Tibial nerve (tissue), 4 donors: ENCODE data around the gene BTBD9. TPM values are rescaled to one million over a fixed set of nuclear protein-coding genes. Genes with fewer than 3 reads are reported as not detected.

Experiments
- DNase-seq, 2 donors: peaks; one replicate each; pipeline ENCODE4 v3.0.0-alpha.2; 2019; ENCODE audit warnings: low spot score in 2 of 2
- H3K27ac ChIP-seq, 4 donors: fragments of 200-600 bp; sonication (generic) in 3 of 4; one replicate each; pipeline ENCODE4 v1.5.1; 2017 to 2019; ENCODE audit warnings: mild to moderate bottlenecking in 1 of 4
- H3K27me3 ChIP-seq, 2 donors: fragments of 200-600 bp; sonication (generic) in 1 of 2; one replicate each; pipeline versions ENCODE4 v1.5.1 to v1.6.0; 2017 to 2019
- H3K36me3 ChIP-seq, 3 donors: fragments of 200-600 bp; sonication (generic); one replicate each; pipeline ENCODE4 v1.5.1; 2018 to 2019
- H3K4me1 ChIP-seq, 4 donors: fragments of 200-600 bp; sonication (generic) in 3 of 4; one replicate each; pipeline ENCODE4 v1.5.1; 2017 to 2019
- H3K4me3 ChIP-seq, 4 donors: fragments of 200-600 bp; sonication (generic) in 3 of 4; one replicate each; pipeline ENCODE4 v1.5.1; 2017 to 2019; ENCODE audit warnings: mild to moderate bottlenecking in 1 of 4, moderate library complexity in 1 of 4
- H3K9me3 ChIP-seq, 4 donors: fragments of 200-600 bp; sonication (generic) in 3 of 4; one replicate each; pipeline ENCODE4 v1.5.1; 2017 to 2019
- CTCF ChIP-seq, 5 experiments: fragments of 200-600 bp in 3 of 5; fragments of 450-650 bp in 2 of 5; sonication (generic) in 3 of 5; IDR thresholded peaks; one replicate each; pipeline ENCODE4 v1.5.1; 2016 to 2019; ENCODE audit warnings: antibody characterized with exemption in 5 of 5, mild to moderate bottlenecking in 3 of 5, moderate library complexity in 2 of 5
- EP300 ChIP-seq, 2 donors: sonication (generic); formaldehyde crosslinking; IDR thresholded peaks; one replicate each; pipeline ENCODE4 v1.6.1; 2017; ENCODE audit warnings: antibody characterized with exemption in 2 of 2, mild to moderate bottlenecking in 1 of 2
- POLR2A ChIP-seq, 2 donors: fragments of 450-650 bp; IDR thresholded peaks; one replicate each; pipeline ENCODE4 v1.6.1; 2017; ENCODE audit warnings: antibody characterized with exemption in 2 of 2, mild to moderate bottlenecking in 2 of 2, moderate library complexity in 2 of 2
- WGBS, 2 donors: methylation state at CpG; one replicate each; pipeline ENCODE4 v1.1.5; 2018; 5-methylcytosine and 5-hydroxymethylcytosine counted together
- total RNA-seq, 4 donors: library from RNA; depleted of rRNA; stranded (reverse); fragments of >200 nt; gene quantifications; one replicate each; pipeline ENCODE4 v1.1.0, GENCODE V29; 2016

BTBD9 gene
- total RNA-seq, 4 donors from 2014 or later: 7.5 to 23.9 (median 10.7) TPM

GRCh38 chr6:38676974-38677544 is 37.3 kb upstream of the BTBD9 start:
- peaks cover 0 to 14% (median 0%) of the 10 kb centered on the region in 4 donors for H3K4me1 ChIP-seq
- H3K4me3 ChIP-seq: no peak overlapping the region
- peaks cover 0 to 61% (median 8%) of the 10 kb centered on the region in 3 donors for H3K36me3 ChIP-seq
- H3K27ac ChIP-seq: peak overlapping the region in 3 of 4 donors; percentile 41 to 57 (median 46)
- 51 to 62% methylated on average over 1 of the region's 1 CpG for WGBS, 2 donors
- TF ChIP-seq EP300 (IDR thresholded peaks at IDR 0.05): no peak
- no peak for TF ChIP-seq POLR2A (IDR thresholded peaks at IDR 0.05)
- TF ChIP-seq CTCF (IDR thresholded peaks at IDR 0.05): no peak
- H3K27me3 ChIP-seq: no peaks in the 10 kb centered on the region
- DNase-seq: no peak
- H3K9me3 ChIP-seq: no peaks in the 10 kb centered on the region

- Histone ChIP-seq H3K4me3 (no peak overlapping the region), H3K27ac (peak overlapping the region in 3 of 4 donors; percentile 41 to 57 (median 46)), H3K9me3 (no peaks in the 10 kb centered on the region), H3K27me3 (no peaks in the 10 kb centered on the region), H3K4me1 (peaks cover 0 to 14% (median 0%) of the 10 kb centered on the region in 4 donors), H3K36me3 (peaks cover 0 to 55% (median 4%) of the 10 kb centered on the region in 3 donors)
- WGBS, 2 donors: 46 to 62% methylated on average over 2 of the region's 2 CpGs
- DNase-seq: no peak
- TF ChIP-seq POLR2A (IDR thresholded peaks at IDR 0.05) (no peak), CTCF (IDR thresholded peaks at IDR 0.05) (no peak), EP300 (IDR thresholded peaks at IDR 0.05) (no peak)
Measured at GRCh38 chr6:38676236-38676973, 36.7 kb upstream of the BTBD9 start.

GRCh38 chr6:38673397-38674165 is 33.9 kb upstream of the BTBD9 start:
- DNase-seq: no peak
- Histone ChIP-seq H3K36me3 (peaks cover 0 to 27% (median 4%) of the 10 kb centered on the region in 3 donors), H3K9me3 (no peaks in the 10 kb centered on the region), H3K27ac (no peak overlapping the region), H3K27me3 (no peaks in the 10 kb centered on the region), H3K4me1 (peaks cover 0 to 14% (median 0%) of the 10 kb centered on the region in 4 donors), H3K4me3 (no peak overlapping the region)
- TF ChIP-seq CTCF (IDR thresholded peaks at IDR 0.05) (no peak), POLR2A (IDR thresholded peaks at IDR 0.05) (no peak), EP300 (IDR thresholded peaks at IDR 0.05) (no peak)
- WGBS, 2 donors: 58 to 66% methylated on average over 9 of the region's 9 CpGs

- 9 to 21% methylated on average over 2 of the region's 2 CpGs for WGBS, 2 donors
- no peaks in the 10 kb centered on the region for H3K9me3 ChIP-seq
- peaks cover 0 to 23% (median 4%) of the 10 kb centered on the region in 3 donors for H3K36me3 ChIP-seq
- peak in 1 of 2 donors; percentile 24 for DNase-seq
- no peak overlapping the region for H3K27ac ChIP-seq
- no peaks in the 10 kb centered on the region for H3K27me3 ChIP-seq
- TF ChIP-seq POLR2A (IDR thresholded peaks at IDR 0.05) (no peak), CTCF (IDR thresholded peaks at IDR 0.05) (peak; percentile 31 to 65 (median 52))
- no peak overlapping the region for H3K4me3 ChIP-seq
- peaks cover 0 to 8% (median 0%) of the 10 kb centered on the region in 4 donors for H3K4me1 ChIP-seq
Measured at GRCh38 chr6:38671885-38672467, 32.2 kb upstream of the BTBD9 start.
